ENCODE results near the gene DNMT3B.

Gene DNMT3B

DNA sequence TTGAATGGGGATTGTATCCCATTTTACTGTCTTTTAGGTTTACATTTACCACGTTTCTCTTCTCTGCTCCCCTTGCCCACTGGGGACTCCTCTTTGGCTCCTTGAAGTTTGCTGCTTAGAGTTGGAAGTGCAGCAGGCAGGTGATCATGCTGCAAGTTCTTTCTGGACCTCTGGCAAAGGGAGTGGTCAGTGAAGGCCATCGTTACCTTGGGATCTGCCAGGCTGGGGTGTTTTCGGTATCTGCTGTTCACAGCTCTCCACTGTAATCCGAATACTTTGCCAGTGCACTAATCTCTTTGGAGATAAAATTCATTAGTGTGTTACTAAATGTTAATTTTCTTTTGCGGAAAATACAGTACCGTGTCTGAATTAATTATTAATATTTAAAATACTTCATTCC, 87.4 kb downstream of the DNMT3B start:
- TF ChIP-seq CTCF (IDR thresholded peaks at IDR 0.05; ENCODE audit: insufficient read depth, missing control alignments) = no peak
- no peak for FAIRE-seq
- DNase-seq (ENCODE audit: insufficient read length, low spot score) = no peak

- TF ChIP-seq CTCF (IDR thresholded peaks at IDR 0.05; ENCODE audit: insufficient read depth, missing control alignments) = no peak
- FAIRE-seq (no peak), DNase-seq (ENCODE audit: insufficient read length, low spot score) (no peak)
Observed at GRCh38 chr20:32855387-32855786, 93.2 kb downstream of the DNMT3B start.

- DNase-seq (ENCODE audit: insufficient read length, low spot score) (no peak), FAIRE-seq (no peak)
- TF ChIP-seq CTCF (IDR thresholded peaks at IDR 0.05; ENCODE audit: insufficient read depth, missing control alignments) = no peak
Observed at GRCh38 chr20:32858189-32858588, 96.0 kb downstream of the DNMT3B start.

Data from D721Med (cell line).